A549 (cell line): ENCODE data around the gene SPTLC2. TPM values are rescaled to one million over a fixed set of nuclear protein-coding genes. Genes with fewer than 3 reads are reported as not detected.

Source experiments
- ATAC-seq, 2 experiments: fragments of 200-7000 bp in 1 of 2; fragments of >200 bp in 1 of 2; cut with Nextera tagmentation in 1 of 2; cut with Tn5 transposase in 1 of 2; 3 replicates each; pipeline versions ENCODE4 v1.8.0 to v1.9.1; 2018 to 2020; ENCODE audit warnings: mild to moderate bottlenecking in 1 of 2, moderate library complexity in 1 of 2
- CTCF ChIA-PET: fragments of 300-600 bp; sonication (Branson Sonifier 250); formaldehyde crosslinking; extraction: SDS; loops from one replicate; lab custom pipeline; 2021; ENCODE audit warnings: antibody characterized with exemption, inconsistent platforms; lab: Yijun Ruan, JAX
- POLR2A ChIA-PET: fragments of 350-600 bp; formaldehyde crosslinking; extraction: SDS; loops from one replicate; lab custom pipeline; 2021; ENCODE audit warnings: antibody characterized with exemption, inconsistent platforms; lab: Yijun Ruan, JAX
- DNase-seq, 2 experiments: peaks; one replicate each; pipeline versions ENCODE4 v3.0.0 to v3.0.0-alpha.2; 2011 to 2016; ENCODE audit warnings: low read depth in 1 of 2, low spot score in 1 of 2
- FAIRE-seq: peaks from 2 replicates; lab custom pipeline; 2011; peaks lifted over from hg19 to GRCh38; lab: Jason Lieb, UNC
- H3K27ac ChIP-seq, 2 experiments: fragments of >200 bp; sonication (Bioruptor Twin); formaldehyde crosslinking; 3 replicates each; pipeline ENCODE4 v1.5.1; 2016 to 2017
- H3K4me1 ChIP-seq: fragments of >200 bp; sonication (Bioruptor Twin); formaldehyde crosslinking; 3 replicates; pipeline ENCODE4 v1.6.1; 2016
- H3K4me2 ChIP-seq: fragments of >200 bp; sonication (Bioruptor Twin); formaldehyde crosslinking; 3 replicates; pipeline ENCODE4 v1.6.1; 2016
- H3K4me3 ChIP-seq: fragments of >200 bp; sonication (Bioruptor Twin); formaldehyde crosslinking; 3 replicates; pipeline ENCODE4 v1.5.1; 2016
- H3K9me3 ChIP-seq: fragments of >200 bp; sonication (Bioruptor Twin); formaldehyde crosslinking; 3 replicates; pipeline ENCODE4 v1.6.1; 2016
- CBX2 ChIP-seq: fragments of 200-600 bp; sonication (generic); IDR thresholded peaks from 2 replicates; pipeline ENCODE4 v1.6.1; 2016; ENCODE audit warnings: low read depth, mild to moderate bottlenecking, borderline replicate concordance
- CEBPB ChIP-seq, 2 experiments: fragments of >200 bp in 1 of 2; sonication (Bioruptor Twin) in 1 of 2; formaldehyde crosslinking in 1 of 2; IDR thresholded peaks; 2 replicates each; pipeline ENCODE4 v1.6.1; 2012 to 2016
- CHD2 ChIP-seq: fragments of 150-350 bp; IDR thresholded peaks from 2 replicates; pipeline ENCODE4 v1.6.1; 2014; ENCODE audit warnings: low read length; ENCODE audit not compliant: partially characterized antibody
- EHF ChIP-seq: fragments of 250-450 bp; sonication (Bioruptor Pico); IDR thresholded peaks from 2 replicates; pipeline ENCODE4 v1.5.0; 2020; ENCODE audit warnings: mild to moderate bottlenecking
- EHMT2 ChIP-seq: fragments of 200-600 bp; sonication (generic); IDR thresholded peaks from 2 replicates; pipeline ENCODE4 v1.6.1; 2016; ENCODE audit warnings: antibody characterized with exemption, low read depth, mild to moderate bottlenecking, moderate library complexity
- EP300 ChIP-seq, 2 experiments: fragments of >200 bp; sonication (Bioruptor Twin); formaldehyde crosslinking; IDR thresholded peaks; 2 replicates in 1 of 2; 3 replicates in 1 of 2; pipeline ENCODE4 v1.6.1; 2016 to 2017
- ESRRA ChIP-seq: fragments of 150-350 bp; IDR thresholded peaks from 2 replicates; pipeline ENCODE4 v1.6.1; 2014; ENCODE audit warnings: mild to moderate bottlenecking, low read length, borderline replicate concordance
- FOSL2 ChIP-seq, 2 experiments: fragments of 450-650 bp in 1 of 2; fragments of >200 bp in 1 of 2; sonication (Bioruptor Twin) in 1 of 2; formaldehyde crosslinking; IDR thresholded peaks; 2 replicates each; pipeline versions ENCODE4 v1.5.0 to v1.6.1; 2016 to 2020; ENCODE audit warnings: mild to moderate bottlenecking in 1 of 2, moderate library complexity in 1 of 2
- HMGXB4 ChIP-seq: fragments of 250-450 bp; sonication (Bioruptor Pico); IDR thresholded peaks from 2 replicates; pipeline ENCODE4 v1.5.0; 2021; ENCODE audit warnings: mild to moderate bottlenecking, moderate library complexity, borderline replicate concordance
- HOXA7 ChIP-seq: fragments of 250-450 bp; sonication (Bioruptor Pico); IDR thresholded peaks from 2 replicates; pipeline ENCODE4 v1.5.0; 2020; ENCODE audit warnings: mild to moderate bottlenecking, moderate library complexity
- HOXB13 ChIP-seq: fragments of 250-450 bp; sonication (Bioruptor Pico); IDR thresholded peaks from 2 replicates; pipeline ENCODE4 v1.5.0; 2020; ENCODE audit warnings: low read depth, mild to moderate bottlenecking, moderate library complexity
- HOXB5 ChIP-seq: fragments of 250-450 bp; sonication (Bioruptor Pico); IDR thresholded peaks from 2 replicates; pipeline ENCODE4 v1.5.0; 2020; ENCODE audit warnings: mild to moderate bottlenecking, moderate library complexity
- KDM5A ChIP-seq: fragments of 200-600 bp; sonication (generic); IDR thresholded peaks from 2 replicates; pipeline ENCODE4 v1.6.1; 2016; ENCODE audit warnings: antibody characterized with exemption, mild to moderate bottlenecking
- MYC ChIP-seq: IDR thresholded peaks from 2 replicates; pipeline ENCODE4 v1.6.1; 2012; ENCODE audit warnings: mild to moderate bottlenecking, inconsistent platforms, low read length, improper control_type of control experiment, borderline replicate concordance
- NPAS2 ChIP-seq: fragments of 250-450 bp; sonication (Bioruptor Pico); IDR thresholded peaks from 2 replicates; pipeline ENCODE4 v1.8.0; 2022; ENCODE audit warnings: mild to moderate bottlenecking, moderate library complexity, borderline replicate concordance
- PBX3 ChIP-seq: IDR thresholded peaks from 2 replicates; pipeline ENCODE4 v1.6.1; 2012
- POLR2AphosphoS2 ChIP-seq: conservative IDR thresholded peaks from 2 replicates; pipeline ENCODE4 v1.6.1; 2012; ENCODE audit warnings: low read length, improper control_type of control experiment, inconsistent platforms
- RAD21 ChIP-seq, 2 experiments: fragments of >200 bp in 1 of 2; sonication (Bioruptor Twin) in 1 of 2; formaldehyde crosslinking in 1 of 2; IDR thresholded peaks in 1 of 2; conservative IDR thresholded peaks in 1 of 2; 2 replicates in 1 of 2; 3 replicates in 1 of 2; pipeline ENCODE4 v1.6.1; 2012 to 2018; ENCODE audit warnings: inconsistent platforms in 1 of 2
- RARB ChIP-seq: fragments of 250-450 bp; sonication (Bioruptor Pico); IDR thresholded peaks from 2 replicates; pipeline ENCODE4 v1.8.0; 2021; ENCODE audit warnings: mild to moderate bottlenecking, moderate library complexity
- RFX5 ChIP-seq: fragments of 450-650 bp; IDR thresholded peaks from 2 replicates; pipeline ENCODE4 v1.7.1; 2014; ENCODE audit warnings: antibody characterized with exemption, mild to moderate bottlenecking, moderate library complexity
- RNF2 ChIP-seq: fragments of 200-600 bp; sonication (generic); IDR thresholded peaks from 2 replicates; pipeline ENCODE4 v1.6.1; 2016; ENCODE audit warnings: low read depth, mild to moderate bottlenecking, antibody characterized with exemption, moderate library complexity, borderline replicate concordance
- SMC3 ChIP-seq: fragments of >200 bp; sonication (Bioruptor Twin); formaldehyde crosslinking; IDR thresholded peaks from 3 replicates; pipeline ENCODE4 v1.6.1; 2018; ENCODE audit warnings: inconsistent platforms
- TFCP2L1 ChIP-seq: fragments of 250-450 bp; sonication (Bioruptor Pico); IDR thresholded peaks from 2 replicates; pipeline ENCODE4 v1.5.0; 2021; ENCODE audit warnings: mild to moderate bottlenecking
- TP53 ChIP-seq: fragments of 250-450 bp; sonication (Bioruptor Pico); IDR thresholded peaks from 2 replicates; pipeline ENCODE4 v1.5.0; 2021; ENCODE audit warnings: mild to moderate bottlenecking, moderate library complexity
- ZC3H11A ChIP-seq: fragments of 450-650 bp; IDR thresholded peaks from 2 replicates; pipeline ENCODE4 v1.6.1; 2014; ENCODE audit warnings: antibody characterized with exemption, mild to moderate bottlenecking
- ZFP36 ChIP-seq: fragments of 450-650 bp; IDR thresholded peaks from 2 replicates; pipeline ENCODE4 v1.6.1; 2014; ENCODE audit warnings: borderline replicate concordance; ENCODE audit not compliant: partially characterized antibody
- ZSCAN20 ChIP-seq: fragments of 250-450 bp; sonication (Bioruptor Pico); IDR thresholded peaks from 2 replicates; pipeline ENCODE4 v1.8.0; 2022; ENCODE audit warnings: mild to moderate bottlenecking, moderate library complexity
- WGBS: methylation state at CpG from one replicate; pipeline ENCODE4 v1.1.6; 2017; ENCODE audit errors: missing lambda C conversion rate; 5-methylcytosine and 5-hydroxymethylcytosine counted together
- polyA plus RNA-seq, 4 experiments: library from polyadenylated mRNA; depleted of rRNA in 3 of 4; stranded (reverse); fragments of >200 nt; fragmentation: RNase III in 1 of 4; extraction: RNeasy Plus Mini Kit Qiagen cat#74134 plus additional on column Dnase treatment in 1 of 4; gene quantifications; 2 replicates in 3 of 4; 3 replicates in 1 of 4; pipeline ENCODE4 v1.2.3, GENCODE V29; 2011 to 2017
- TF ChIP-seq, protein P1 (sequence below): fragments of 150-350 bp; IDR thresholded peaks from 2 replicates; pipeline ENCODE4 v1.6.1; 2014; ENCODE audit warnings: low read depth, mild to moderate bottlenecking, low read length
- TF ChIP-seq, protein P2 (sequence below): fragments of 250-450 bp; sonication (Bioruptor Pico); IDR thresholded peaks from 2 replicates; pipeline ENCODE4 v1.5.0; 2020; ENCODE audit warnings: low read depth, mild to moderate bottlenecking, moderate library complexity
- TF ChIP-seq, protein P3 (sequence below): IDR thresholded peaks from 2 replicates; pipeline ENCODE4 v1.6.1; 2012; ENCODE audit warnings: low read depth, borderline replicate concordance
- TF ChIP-seq, protein P4 (sequence below): fragments of >200 bp; sonication (Bioruptor Twin); formaldehyde crosslinking; IDR thresholded peaks from 2 replicates; pipeline ENCODE4 v1.6.1; 2016
- TF ChIP-seq, protein P5 (sequence below): IDR thresholded peaks from 2 replicates; pipeline ENCODE4 v1.6.1; 2012

SPTLC2 gene
- polyA plus RNA-seq, 2 of the 4 experiments (the other 2 are of a cell fraction), result 17.2 to 30.9 TPM

GRCh38 chr14:77582511-77582910 lies 33.9 kb downstream of the SPTLC2 start:
- no peak overlapping the region for H3K4me2 ChIP-seq
- ChIA-PET POLR2A (no interaction called here), CTCF (interaction anchor here (1.2 kb wide), 1 partner anchor 11 kb away, joined by 3 read pairs; no protein-coding TSS in a partner anchor)
- no peak for ATAC-seq
- no peak for TF ChIP-seq FOSL2 (IDR thresholded peaks at IDR 0.05)
- no peak for TF ChIP-seq FOSL2 (CRISPR knock-in tag; IDR thresholded peaks at IDR 0.05)
- TF ChIP-seq, protein P1, sequence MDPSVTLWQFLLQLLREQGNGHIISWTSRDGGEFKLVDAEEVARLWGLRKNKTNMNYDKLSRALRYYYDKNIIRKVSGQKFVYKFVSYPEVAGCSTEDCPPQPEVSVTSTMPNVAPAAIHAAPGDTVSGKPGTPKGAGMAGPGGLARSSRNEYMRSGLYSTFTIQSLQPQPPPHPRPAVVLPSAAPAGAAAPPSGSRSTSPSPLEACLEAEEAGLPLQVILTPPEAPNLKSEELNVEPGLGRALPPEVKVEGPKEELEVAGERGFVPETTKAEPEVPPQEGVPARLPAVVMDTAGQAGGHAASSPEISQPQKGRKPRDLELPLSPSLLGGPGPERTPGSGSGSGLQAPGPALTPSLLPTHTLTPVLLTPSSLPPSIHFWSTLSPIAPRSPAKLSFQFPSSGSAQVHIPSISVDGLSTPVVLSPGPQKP, result no peak
- no peak for TF ChIP-seq RAD21 (conservative IDR thresholded peaks at IDR 0.05 in 1 of 2, IDR thresholded peaks at IDR 0.05 in 1 of 2)
- no peak for TF ChIP-seq EHF (CRISPR knock-in tag)
- TF ChIP-seq CBX2, result no peak
- TF ChIP-seq PBX3, result no peak
- no peak for TF ChIP-seq ZC3H11A
- no peak for TF ChIP-seq ESRRA
- no peak for TF ChIP-seq RNF2
- TF ChIP-seq RFX5, result no peak
- TF ChIP-seq CHD2, result no peak
- no peak for TF ChIP-seq EP300 (IDR thresholded peaks at IDR 0.05)
- no peak for TF ChIP-seq ZSCAN20
- no peak for TF ChIP-seq TFCP2L1 (CRISPR knock-in tag)
- TF ChIP-seq HOXB13, result no peak
- TF ChIP-seq, protein P2, sequence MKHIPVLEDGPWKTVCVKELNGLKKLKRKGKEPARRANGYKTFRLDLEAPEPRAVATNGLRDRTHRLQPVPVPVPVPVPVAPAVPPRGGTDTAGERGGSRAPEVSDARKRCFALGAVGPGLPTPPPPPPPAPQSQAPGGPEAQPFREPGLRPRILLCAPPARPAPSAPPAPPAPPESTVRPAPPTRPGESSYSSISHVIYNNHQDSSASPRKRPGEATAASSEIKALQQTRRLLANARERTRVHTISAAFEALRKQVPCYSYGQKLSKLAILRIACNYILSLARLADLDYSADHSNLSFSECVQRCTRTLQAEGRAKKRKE, result no peak
- no peak for TF ChIP-seq TP53 (CRISPR knock-in tag)
- H3K27ac ChIP-seq, result no peak overlapping the region
- no peak for FAIRE-seq
- WGBS, result 100% methylated on average over 3 of the region's 3 CpGs
- no peak overlapping the region for H3K4me3 ChIP-seq
- no peak for DNase-seq
- no peaks in the 10 kb centered on the region for H3K4me1 ChIP-seq
- H3K9me3 ChIP-seq, result no peaks in the 10 kb centered on the region

GRCh38 chr14:77580964-77581505 lies 35.4 kb downstream of the SPTLC2 start:
- DNase-seq, result no peak
- POLR2A ChIA-PET, result no interaction called here
- Histone ChIP-seq H3K4me2 (no peak overlapping the region), H3K27ac (no peak overlapping the region), H3K9me3 (no peaks in the 10 kb centered on the region), H3K4me1 (no peaks in the 10 kb centered on the region), H3K4me3 (no peak overlapping the region)
- 62% methylated on average over 4 of the region's 4 CpGs for WGBS
- FAIRE-seq, result no peak
- no peak for ATAC-seq
- TF ChIP-seq, protein P3, sequence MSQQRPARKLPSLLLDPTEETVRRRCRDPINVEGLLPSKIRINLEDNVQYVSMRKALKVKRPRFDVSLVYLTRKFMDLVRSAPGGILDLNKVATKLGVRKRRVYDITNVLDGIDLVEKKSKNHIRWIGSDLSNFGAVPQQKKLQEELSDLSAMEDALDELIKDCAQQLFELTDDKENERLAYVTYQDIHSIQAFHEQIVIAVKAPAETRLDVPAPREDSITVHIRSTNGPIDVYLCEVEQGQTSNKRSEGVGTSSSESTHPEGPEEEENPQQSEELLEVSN, result no peak
- TF ChIP-seq HOXB13 (no peak), POLR2AphosphoS2 (no peak), EHMT2 (no peak), ZFP36 (no peak), RARB (no peak), HOXA7 (CRISPR knock-in tag) (no peak), HOXB5 (CRISPR knock-in tag) (no peak), MYC (no peak), CHD2 (no peak), CEBPB (IDR thresholded peaks at IDR 0.05) (no peak), NPAS2 (CRISPR knock-in tag) (no peak), KDM5A (no peak), SMC3 (no peak), HMGXB4 (CRISPR knock-in tag) (no peak)
- TF ChIP-seq, protein P4, sequence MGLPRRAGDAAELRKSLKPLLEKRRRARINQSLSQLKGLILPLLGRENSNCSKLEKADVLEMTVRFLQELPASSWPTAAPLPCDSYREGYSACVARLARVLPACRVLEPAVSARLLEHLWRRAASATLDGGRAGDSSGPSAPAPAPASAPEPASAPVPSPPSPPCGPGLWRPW, result no peak
- TF ChIP-seq, protein P5, sequence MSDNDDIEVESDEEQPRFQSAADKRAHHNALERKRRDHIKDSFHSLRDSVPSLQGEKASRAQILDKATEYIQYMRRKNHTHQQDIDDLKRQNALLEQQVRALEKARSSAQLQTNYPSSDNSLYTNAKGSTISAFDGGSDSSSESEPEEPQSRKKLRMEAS, result no peak
- CTCF ChIA-PET, result interaction anchor here (0.6 kb wide), 1 partner anchor 218 kb away, joined by 3 read pairs; no protein-coding TSS in a partner anchor
